ENCODE measurements around the gene KDELR1. TPM values are rescaled to one million over a fixed set of nuclear protein-coding genes. Genes with fewer than 3 reads are reported as not detected.

KDELR1 gene
- total and polyA plus RNA-seq, 9 of the 15 experiments (the other 6 are each of a cell fraction or from before 2014, with no cell fraction given), result 6.1 to 165 (median 58.5) TPM

- no peaks in the 10 kb centered on the region for H3K9me3 ChIP-seq (replicated peaks; ENCODE audit: control insufficient read depth, insufficient read depth, low read depth, low read length)
- peaks cover 8 to 29% of the 10 kb centered on the region in 2 experiments for H3K4me1 ChIP-seq (replicated peaks in 1 of 2; ENCODE audit: control insufficient read depth in 2 of 2, insufficient read depth in 2 of 2, low read length in 2 of 2)
- H3K27ac ChIP-seq (ENCODE audit: extremely low read depth, low read depth, low read length), result peak overlapping the region; percentile 83
- ATAC-seq, result no peak
- TSS peak; percentile 98 for BruUV-seq (replicated peaks)
- in situ Hi-C loops (cut with MboI), result no loop called here
- WGBS (ENCODE audit: insufficient coverage, low coverage, missing lambda C conversion rate), result 37% methylated on average over 8 of the region's 10 CpGs
- H2AFZ ChIP-seq (ENCODE audit: low read depth, low read length), result peak overlapping the region; percentile 88
- no peaks in the 10 kb centered on the region for H3K27me3 ChIP-seq (ENCODE audit: control insufficient read depth in 2 of 2, insufficient read depth in 2 of 2, low read length in 2 of 2)
- ChIA-PET POLR2A (interaction anchor here (0.6 to 2.5 kb wide), 8 partner anchors 8 to 358 kb away, joined by 3 to 13 read pairs (median 4); partner anchors contain the start of gene KDELR1), CTCF (ENCODE audit: low intra/inter-chr PET ratio) (no interaction called here)
- peak overlapping the region; percentile 61 to 76 for H3K9ac ChIP-seq (ENCODE audit: insufficient read depth in 1 of 2, low read depth in 2 of 2, low read length in 2 of 2)
- H3K9me1 ChIP-seq (ENCODE audit: control insufficient read depth, insufficient read depth, low read length), result no peaks in the 10 kb centered on the region
- FAIRE-seq, result no peak
- DNase-seq (ENCODE audit: extremely low read depth in 1 of 4, low spot score in 3 of 4), result no peak
- peaks cover 3% of the 10 kb centered on the region; the same call in 2 of the 3 replicates for H3K36me3 ChIP-seq (ENCODE audit: control insufficient read depth, insufficient read depth, low read length)
- H3K79me2 ChIP-seq (ENCODE audit: control insufficient read depth, insufficient read depth, low read length), result peaks cover 4% of the 10 kb centered on the region; the same call in 1 of the 3 replicates
- intact Hi-C loops (cut with micrococcal nuclease), result loop anchor here (2.0 to 5.0 kb wide), 3 partner anchors 26 to 42 kb away; partner anchors contain the start of gene KDELR1
- H3K4me3 ChIP-seq, result peak overlapping the region; percentile 23
- H4K20me1 ChIP-seq (replicated peaks; ENCODE audit: control insufficient read depth, insufficient read depth, low read length), result no peaks in the 10 kb centered on the region
- peak overlapping the region; percentile 74 for H3K4me2 ChIP-seq (ENCODE audit: insufficient read depth, low read length)
- no peak for TF ChIP-seq PRMT5 (CRISPR knock-in tag; IDR thresholded peaks at IDR 0.05)
- no peak for TF ChIP-seq SIN3B (IDR thresholded peaks at IDR 0.05; ENCODE audit: low read depth)
- no peak for TF ChIP-seq ZNF79 (CRISPR knock-in tag; IDR thresholded peaks at IDR 0.05; ENCODE audit: low read depth)
- no peak for TF ChIP-seq POLR2G (IDR thresholded peaks at IDR 0.05; ENCODE audit: low read depth, low read length)
- TF ChIP-seq HDAC2 (IDR thresholded peaks at IDR 0.05), result no peak
- no peak for TF ChIP-seq NFYB (IDR thresholded peaks at IDR 0.05; ENCODE audit: extremely low read depth, insufficient read length)
- TF ChIP-seq SRSF9 (IDR thresholded peaks at IDR 0.05; ENCODE audit: borderline replicate concordance, low read depth, low read length), result no peak
- TF ChIP-seq ZNF124 (CRISPR knock-in tag; IDR thresholded peaks at IDR 0.05), result no peak
- no peak for TF ChIP-seq U2AF1 (optimal IDR thresholded peaks at IDR 0.05; ENCODE audit: low read depth, low read length)
- no peak for TF ChIP-seq ZNF3 (CRISPR knock-in tag; IDR thresholded peaks at IDR 0.05)
- TF ChIP-seq ELK1 (CRISPR knock-in tag; IDR thresholded peaks at IDR 0.05), result no peak
- no peak for TF ChIP-seq ZNF140 (CRISPR knock-in tag; IDR thresholded peaks at IDR 0.05)
- TF ChIP-seq HNRNPLL (IDR thresholded peaks at IDR 0.05; ENCODE audit: low read depth, low read length, poor library complexity, severe bottlenecking), result no peak
- TF ChIP-seq HOMEZ (CRISPR knock-in tag; IDR thresholded peaks at IDR 0.05), result no peak
- no peak for TF ChIP-seq ZNF780A (CRISPR knock-in tag; IDR thresholded peaks at IDR 0.05)
- TF ChIP-seq NKRF (IDR thresholded peaks at IDR 0.05; ENCODE audit: borderline replicate concordance), result no peak
- peak; percentile 50 for TF ChIP-seq ZFX (CRISPR knock-in tag; IDR thresholded peaks at IDR 0.05)
These were observed 26.6 kb downstream of the KDELR1 start for GRCh38 chr19:48364598-48365348.

Data from K562 (cell line).